Activated T-cell treated with anti-CD3 and anti-CD28 coated beads, Interleukin-2, amount 50 U/mL, for 4 hours (primary cell): ENCODE measurements around the gene PRSS48. TPM values are rescaled to one million over a fixed set of nuclear protein-coding genes. Genes with fewer than 3 reads are reported as not detected.
"Not testable (repeated sequence)": the region's sequence is repeated elsewhere in the genome, so short reads cannot be mapped to it uniquely, and the experiment has no call there.

Experiments used
- ATAC-seq, 2 donors: fragments of 200-7000 bp; cut with Tn5 transposase; one replicate each; pipeline ENCODE4 v1.10.0; 2021
- DNase-seq: peaks from one replicate; pipeline ENCODE4 v3.0.0-alpha.2; 2020
- H3K27me3 Mint-ChIP-seq: one replicate; pipeline ENCODE4 v1.8.0; 2021; ENCODE audit warnings: low read depth, mixed read lengths
- H3K36me3 Mint-ChIP-seq: one replicate; pipeline ENCODE4 v1.8.0; 2022; ENCODE audit warnings: mixed read lengths; ENCODE audit not compliant: insufficient read depth
- H3K4me1 Mint-ChIP-seq: one replicate; pipeline ENCODE4 v1.8.0; 2021; ENCODE audit warnings: low read depth, mixed read lengths
- H3K4me3 Mint-ChIP-seq: one replicate; pipeline ENCODE4 v1.8.0; 2021; ENCODE audit warnings: mild to moderate bottlenecking, moderate library complexity, mixed read lengths
- H3K9me3 Mint-ChIP-seq: one replicate; pipeline ENCODE4 v1.8.0; 2021; ENCODE audit warnings: mixed read lengths
- total RNA-seq, 3 donors: library from RNA; stranded (reverse); gene quantifications; one replicate each; pipeline ENCODE4 v1.2.1, GENCODE V29; 2021

PRSS48 gene
- total RNA-seq, 3 donors from 2014 or later = not detected

DNA sequence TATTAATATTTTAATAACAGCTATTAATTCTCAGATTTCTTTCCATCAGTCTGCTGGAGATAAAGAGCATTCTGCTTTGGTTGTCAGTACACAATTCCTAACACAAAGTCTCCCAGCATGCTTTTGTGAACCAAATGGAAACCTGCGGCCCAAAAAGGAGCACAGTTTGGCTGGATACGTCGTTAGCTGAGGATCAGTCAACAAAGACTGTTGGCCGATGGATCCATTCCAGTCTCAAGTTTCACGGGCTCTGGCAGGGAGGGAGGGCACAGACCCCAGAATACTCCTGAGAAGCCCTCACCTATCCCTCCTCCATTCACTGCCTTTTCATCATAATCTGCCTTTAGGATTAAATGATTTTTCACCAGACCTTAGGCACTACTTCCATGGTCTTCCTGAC, 26.3 kb upstream of the PRSS48 start:
- Mint-ChIP-seq H3K36me3 (no peaks in the 10 kb centered on the region), H3K4me1 (no peaks in the 10 kb centered on the region), H3K9me3 (no peaks in the 10 kb centered on the region), H3K27me3 (peaks cover 1% of the 10 kb centered on the region), H3K4me3 (no peak overlapping the region)
- ATAC-seq = no peak
- DNase-seq = no peak

DNA sequence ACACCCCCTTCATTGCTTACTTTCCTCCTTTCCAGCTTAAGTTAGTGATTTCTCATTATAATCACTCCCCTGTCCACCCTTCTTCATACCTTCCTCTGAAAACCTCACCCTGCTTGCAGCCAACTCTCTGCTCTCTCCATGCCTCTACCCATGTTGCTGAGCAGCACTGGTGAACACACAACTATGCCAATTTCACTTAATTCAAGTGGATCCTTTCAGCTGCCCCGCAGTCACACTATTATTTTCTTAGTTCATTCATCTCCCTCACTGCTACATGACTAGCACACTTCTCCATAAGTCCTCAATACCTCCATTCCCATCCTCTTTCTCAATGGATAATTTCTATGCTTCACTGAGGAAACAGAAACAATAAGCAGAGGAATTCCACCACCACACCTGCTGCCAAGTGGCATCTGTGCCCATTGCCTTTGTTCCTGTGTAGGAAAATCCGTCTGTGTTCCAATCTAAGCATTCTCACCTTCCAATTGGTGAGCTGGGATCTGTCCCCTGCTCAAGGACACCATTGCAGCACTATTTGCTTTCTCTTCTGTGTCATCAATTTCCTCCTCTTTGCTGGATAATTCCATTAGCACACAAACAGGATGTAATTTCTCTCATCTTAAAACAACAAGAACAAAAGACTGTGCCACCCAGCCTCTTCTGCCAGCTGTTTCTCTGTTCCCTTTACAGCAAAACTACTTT, 25.2 kb upstream of the PRSS48 start:
- H3K27me3 Mint-ChIP-seq = no peaks in the 10 kb centered on the region
- no peaks in the 10 kb centered on the region for H3K36me3 Mint-ChIP-seq

DNA sequence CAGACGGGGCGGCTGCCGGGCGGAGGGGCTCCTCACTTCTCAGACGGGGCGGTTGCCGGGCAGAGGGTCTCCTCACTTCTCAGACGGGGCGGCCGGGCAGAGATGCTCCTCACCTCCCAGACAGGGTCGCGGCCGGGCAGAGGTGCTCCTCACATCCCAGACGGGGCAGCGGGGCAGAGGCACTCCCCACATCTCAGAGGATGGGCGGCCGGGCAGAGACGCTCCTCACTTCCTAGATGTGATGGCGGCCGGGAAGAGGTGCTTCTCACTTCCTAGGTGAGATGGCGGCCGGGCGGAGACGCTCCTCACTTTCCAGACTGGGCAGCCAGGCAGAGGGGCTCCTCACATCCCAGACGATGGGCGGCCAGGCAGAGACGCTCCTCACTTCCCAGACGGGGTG, 21.7 kb upstream of the PRSS48 start:
- not testable (repeated sequence) for H3K4me1 Mint-ChIP-seq, ATAC-seq, H3K4me3 Mint-ChIP-seq

More for the DNA sequence above, 25.2 kb upstream of the PRSS48 start:
- Mint-ChIP-seq H3K4me3 (no peak overlapping the region), H3K9me3 (no peaks in the 10 kb centered on the region), H3K4me1 (no peaks in the 10 kb centered on the region)
- ATAC-seq (no peak), DNase-seq (no peak)

DNA sequence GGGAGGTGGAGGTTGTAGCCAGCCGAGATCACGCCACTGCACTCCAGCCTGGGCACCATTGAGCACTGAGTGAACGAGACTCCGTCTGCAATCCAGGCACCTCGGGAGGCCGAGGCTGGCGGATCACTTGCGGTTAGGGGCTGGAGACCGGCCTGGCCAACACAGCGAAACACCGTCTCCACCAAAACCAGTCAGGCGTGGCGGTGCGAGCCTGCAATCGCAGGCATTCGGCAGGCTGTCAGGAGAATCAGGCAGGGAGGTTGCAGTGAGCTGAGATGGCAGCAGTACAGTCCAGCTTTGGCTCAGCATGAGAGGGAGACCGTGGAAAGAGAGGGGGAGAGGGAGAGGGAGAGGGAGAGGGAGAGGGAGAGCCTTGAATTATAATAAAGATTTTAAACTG, 21.3 kb upstream of the PRSS48 start:
- not testable (repeated sequence) for H3K9me3 Mint-ChIP-seq, H3K27me3 Mint-ChIP-seq, H3K4me1 Mint-ChIP-seq, ATAC-seq, DNase-seq, H3K4me3 Mint-ChIP-seq, H3K36me3 Mint-ChIP-seq

More for the DNA sequence above, 21.7 kb upstream of the PRSS48 start:
- not testable (repeated sequence) for H3K27me3 Mint-ChIP-seq, H3K36me3 Mint-ChIP-seq, DNase-seq, H3K9me3 Mint-ChIP-seq

DNA sequence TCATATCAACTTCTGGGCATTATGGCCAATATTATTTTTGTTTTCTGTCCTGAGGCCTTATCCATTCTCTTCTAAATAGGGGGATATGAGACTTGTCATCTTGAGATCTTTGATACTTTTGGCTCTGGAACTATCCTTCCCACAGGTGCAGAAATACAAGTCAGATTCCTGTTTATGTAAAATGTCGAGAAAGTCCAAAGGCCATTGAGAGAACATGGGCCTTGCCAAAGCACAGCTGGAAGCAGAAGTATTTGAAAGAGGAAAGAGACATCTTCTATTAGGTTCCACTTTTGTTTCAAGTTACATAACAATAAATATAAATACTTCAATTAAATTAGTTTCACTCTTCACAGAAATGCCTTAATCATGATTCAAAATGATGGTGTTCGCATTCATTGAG, 20.8 kb upstream of the PRSS48 start:
- H3K9me3 Mint-ChIP-seq = no peaks in the 10 kb centered on the region
- H3K4me3 Mint-ChIP-seq = no peak overlapping the region
- ATAC-seq (no peak), DNase-seq (no peak)
- H3K4me1 Mint-ChIP-seq = no peaks in the 10 kb centered on the region
- no peaks in the 10 kb centered on the region for H3K36me3 Mint-ChIP-seq
- peaks cover under 1% of the 10 kb centered on the region for H3K27me3 Mint-ChIP-seq

DNA sequence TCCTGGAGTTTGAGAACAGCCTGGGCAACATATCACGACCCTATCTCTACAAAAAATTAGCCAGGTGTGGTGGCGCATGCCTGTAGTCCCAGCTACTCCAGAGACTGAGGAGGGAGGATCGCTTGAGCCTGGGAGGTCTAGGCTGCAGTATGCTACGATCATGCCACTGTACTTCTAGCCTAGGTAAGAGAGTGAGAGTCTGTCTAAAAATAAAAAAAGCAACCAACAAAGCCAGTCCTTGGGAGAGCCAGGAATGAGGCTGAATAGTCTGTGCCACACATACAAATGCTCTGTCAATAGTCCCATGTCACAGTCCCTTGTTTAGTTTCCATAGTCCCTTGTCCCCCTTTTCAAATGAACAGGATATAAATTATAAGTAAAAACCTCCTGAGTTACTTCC, 19.3 kb upstream of the PRSS48 start:
- Mint-ChIP-seq H3K27me3 (peaks cover 4% of the 10 kb centered on the region), H3K4me1 (no peaks in the 10 kb centered on the region), H3K36me3 (no peaks in the 10 kb centered on the region), H3K9me3 (no peaks in the 10 kb centered on the region), H3K4me3 (no peak overlapping the region)
- ATAC-seq (no peak), DNase-seq (no peak)

DNA sequence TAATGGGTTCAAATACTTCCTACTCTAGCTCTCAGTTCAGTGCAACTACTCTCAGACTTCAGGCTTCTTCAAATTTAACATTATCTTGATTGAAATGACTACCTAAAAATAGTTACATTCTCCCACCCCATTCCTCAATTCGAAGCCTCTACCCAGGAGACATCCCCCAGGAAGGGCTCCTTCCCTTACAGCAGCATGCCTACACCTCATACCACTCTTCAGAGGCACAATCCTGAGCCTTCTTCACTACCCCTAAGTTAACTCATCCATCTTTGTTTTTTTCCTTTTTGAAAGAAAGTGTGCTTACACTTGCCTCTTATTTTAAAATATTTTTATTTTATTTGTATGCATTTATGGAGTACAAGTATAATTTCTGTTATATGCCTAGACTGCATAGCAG, 17.2 kb upstream of the PRSS48 start:
- no peaks in the 10 kb centered on the region for H3K9me3 Mint-ChIP-seq
- no peaks in the 10 kb centered on the region for H3K36me3 Mint-ChIP-seq
- H3K27me3 Mint-ChIP-seq = peaks cover 4% of the 10 kb centered on the region
- no peak overlapping the region for H3K4me3 Mint-ChIP-seq
- DNase-seq = no peak
- H3K4me1 Mint-ChIP-seq = no peaks in the 10 kb centered on the region
- no peak for ATAC-seq

DNA sequence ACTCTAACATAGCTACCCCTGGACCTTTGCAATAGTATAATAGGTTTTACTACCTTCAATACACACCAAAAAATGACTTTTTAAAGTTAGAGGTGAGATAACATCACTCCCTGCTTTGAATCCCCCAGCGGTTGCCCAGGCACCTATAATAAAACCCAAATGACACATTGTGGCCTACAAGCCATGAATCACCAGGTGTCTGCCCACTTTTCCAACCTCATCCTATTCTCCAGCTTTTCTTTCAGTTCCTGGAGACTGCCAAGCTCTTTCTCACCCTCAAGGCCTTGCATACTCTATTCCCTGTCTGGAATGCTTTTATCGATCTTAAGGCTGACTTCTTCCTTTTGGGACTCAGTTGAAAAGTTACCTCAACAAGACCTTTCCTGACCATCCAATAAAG, 16.4 kb upstream of the PRSS48 start:
- Mint-ChIP-seq H3K4me1 (no peaks in the 10 kb centered on the region), H3K27me3 (peaks cover 4% of the 10 kb centered on the region), H3K36me3 (no peaks in the 10 kb centered on the region), H3K4me3 (no peak overlapping the region), H3K9me3 (no peaks in the 10 kb centered on the region)
- ATAC-seq (no peak), DNase-seq (no peak)

DNA sequence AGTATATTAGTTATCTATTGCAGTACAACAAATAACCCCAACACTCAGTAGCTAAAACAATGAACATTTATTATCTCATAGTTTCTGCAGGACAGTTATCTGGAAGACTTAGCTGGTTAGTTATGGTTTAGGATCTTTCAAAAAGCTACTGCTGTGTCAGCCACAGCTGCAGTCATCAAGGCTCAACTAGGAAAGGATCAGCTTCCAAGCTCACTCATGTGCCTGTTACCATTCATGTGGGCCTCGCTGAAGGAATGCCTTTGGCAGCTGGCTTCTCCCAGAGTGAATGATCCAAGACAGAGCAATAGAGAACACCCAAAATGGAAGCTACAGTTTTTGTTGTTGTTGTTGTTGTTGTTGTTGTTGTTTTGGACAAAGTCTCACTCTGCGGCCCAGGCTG, 13.5 kb upstream of the PRSS48 start:
- no peaks in the 10 kb centered on the region for H3K36me3 Mint-ChIP-seq

DNA sequence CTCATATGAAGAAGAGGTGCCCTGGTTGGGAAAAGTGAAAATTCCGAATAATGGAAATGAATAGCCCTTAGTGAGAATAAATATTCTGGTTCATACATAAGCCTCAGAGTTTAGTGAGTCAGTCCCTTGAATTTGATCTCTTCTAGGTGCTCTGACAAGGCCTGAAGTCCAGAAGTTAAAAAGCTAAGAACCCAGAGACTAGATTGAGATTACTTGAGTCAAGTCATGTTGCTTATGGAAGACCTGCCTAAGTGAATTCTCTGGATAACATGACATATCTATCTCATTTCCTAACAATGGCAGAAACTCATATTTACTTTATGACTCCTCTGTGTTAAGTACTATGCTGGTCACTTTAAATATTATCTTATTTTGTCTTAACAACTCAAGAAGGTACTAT, 10.5 kb upstream of the PRSS48 start:
- peaks cover 2% of the 10 kb centered on the region for H3K27me3 Mint-ChIP-seq
- no peaks in the 10 kb centered on the region for H3K9me3 Mint-ChIP-seq
- ATAC-seq (no peak), DNase-seq (no peak)
- H3K36me3 Mint-ChIP-seq = no peaks in the 10 kb centered on the region
- no peaks in the 10 kb centered on the region for H3K4me1 Mint-ChIP-seq
- H3K4me3 Mint-ChIP-seq = no peak overlapping the region

More for the DNA sequence above, 13.5 kb upstream of the PRSS48 start:
- H3K4me3 Mint-ChIP-seq = no peak overlapping the region
- ATAC-seq (no peak), DNase-seq (no peak)
- no peaks in the 10 kb centered on the region for H3K4me1 Mint-ChIP-seq
- peaks cover 4% of the 10 kb centered on the region for H3K27me3 Mint-ChIP-seq
- no peaks in the 10 kb centered on the region for H3K9me3 Mint-ChIP-seq

DNA sequence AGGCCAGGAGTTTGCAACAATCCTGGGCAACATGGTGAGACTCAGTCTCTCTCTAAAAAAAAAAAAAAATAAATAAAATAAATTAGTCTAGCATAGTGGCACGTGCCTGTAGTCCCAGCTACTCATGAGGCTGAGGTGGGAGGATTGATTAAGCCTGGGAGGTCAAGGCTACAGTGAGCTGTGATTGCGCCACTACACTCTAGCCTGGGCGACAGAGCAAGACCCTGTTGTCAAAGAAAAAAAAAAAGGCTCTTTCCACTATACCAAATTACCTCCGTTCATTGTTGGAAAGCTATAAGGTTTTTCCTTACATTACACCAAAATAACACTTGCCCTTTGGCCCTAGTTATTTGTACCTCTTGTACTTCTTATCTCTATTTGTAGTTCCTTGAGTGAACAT, 9.9 kb upstream of the PRSS48 start:
- H3K27me3 Mint-ChIP-seq = peaks cover 3% of the 10 kb centered on the region
- H3K4me3 Mint-ChIP-seq = no peak overlapping the region
- H3K36me3 Mint-ChIP-seq = no peaks in the 10 kb centered on the region
- H3K9me3 Mint-ChIP-seq = no peaks in the 10 kb centered on the region
- ATAC-seq (no peak), DNase-seq (no peak)
- no peaks in the 10 kb centered on the region for H3K4me1 Mint-ChIP-seq

DNA sequence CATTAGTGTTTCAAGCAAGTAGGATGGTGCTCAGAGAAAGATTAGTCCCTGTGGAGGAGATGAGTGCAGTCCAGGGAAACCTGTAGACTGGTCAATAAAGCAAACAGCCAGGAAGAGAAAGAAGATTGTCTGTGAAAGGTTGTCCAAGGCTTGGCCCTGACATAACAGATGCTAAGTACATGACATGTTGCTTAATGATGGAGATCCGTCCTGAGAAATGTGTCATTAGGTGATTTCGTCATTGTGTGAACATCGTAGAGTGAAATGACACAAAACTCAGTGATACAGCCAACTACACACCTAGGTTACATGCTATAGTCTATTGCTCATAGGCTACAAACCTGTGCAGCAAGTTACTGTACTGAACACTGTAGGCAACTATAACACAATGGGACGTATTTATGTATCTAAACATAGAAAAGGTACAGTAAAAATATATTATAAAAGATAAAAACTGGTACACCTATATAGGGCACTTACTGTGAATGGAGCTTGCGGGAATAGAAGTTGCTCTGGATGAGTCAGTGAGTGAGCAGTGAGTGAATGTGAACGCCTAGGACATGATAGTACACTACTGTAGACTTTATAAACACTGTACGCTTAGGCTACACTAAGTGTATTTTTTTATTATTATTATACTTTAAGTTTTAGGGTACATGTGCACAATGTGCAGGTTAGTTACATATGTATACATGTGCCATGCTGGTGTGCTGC, 9.0 kb upstream of the PRSS48 start:
- Mint-ChIP-seq H3K4me1 (no peaks in the 10 kb centered on the region), H3K9me3 (no peaks in the 10 kb centered on the region), H3K27me3 (peaks cover 3% of the 10 kb centered on the region), H3K4me3 (no peak overlapping the region), H3K36me3 (no peaks in the 10 kb centered on the region)
- ATAC-seq (no peak), DNase-seq (no peak)

DNA sequence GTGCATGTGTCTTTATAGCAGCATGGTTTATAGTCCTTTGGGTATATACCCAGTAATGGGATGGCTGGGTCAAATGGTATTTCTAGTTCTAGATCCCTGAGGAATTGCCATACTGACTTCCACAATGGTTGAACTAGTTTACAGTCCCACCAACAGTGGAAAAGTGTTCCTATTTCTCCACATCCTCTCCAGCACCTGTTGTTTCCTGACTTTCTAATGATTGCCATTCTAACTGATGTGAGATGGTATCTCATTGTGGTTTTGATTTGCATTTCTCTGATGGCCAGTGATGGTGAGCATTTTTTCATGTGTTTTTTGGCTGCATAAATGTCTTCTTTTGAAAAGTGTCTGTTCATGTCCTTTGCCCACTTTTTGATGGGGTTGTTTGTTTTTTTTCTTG, 8.1 kb upstream of the PRSS48 start:
- H3K9me3 Mint-ChIP-seq, H3K36me3 Mint-ChIP-seq, ATAC-seq, H3K27me3 Mint-ChIP-seq, H3K4me3 Mint-ChIP-seq, H3K4me1 Mint-ChIP-seq, DNase-seq: not testable (repeated sequence)

DNA sequence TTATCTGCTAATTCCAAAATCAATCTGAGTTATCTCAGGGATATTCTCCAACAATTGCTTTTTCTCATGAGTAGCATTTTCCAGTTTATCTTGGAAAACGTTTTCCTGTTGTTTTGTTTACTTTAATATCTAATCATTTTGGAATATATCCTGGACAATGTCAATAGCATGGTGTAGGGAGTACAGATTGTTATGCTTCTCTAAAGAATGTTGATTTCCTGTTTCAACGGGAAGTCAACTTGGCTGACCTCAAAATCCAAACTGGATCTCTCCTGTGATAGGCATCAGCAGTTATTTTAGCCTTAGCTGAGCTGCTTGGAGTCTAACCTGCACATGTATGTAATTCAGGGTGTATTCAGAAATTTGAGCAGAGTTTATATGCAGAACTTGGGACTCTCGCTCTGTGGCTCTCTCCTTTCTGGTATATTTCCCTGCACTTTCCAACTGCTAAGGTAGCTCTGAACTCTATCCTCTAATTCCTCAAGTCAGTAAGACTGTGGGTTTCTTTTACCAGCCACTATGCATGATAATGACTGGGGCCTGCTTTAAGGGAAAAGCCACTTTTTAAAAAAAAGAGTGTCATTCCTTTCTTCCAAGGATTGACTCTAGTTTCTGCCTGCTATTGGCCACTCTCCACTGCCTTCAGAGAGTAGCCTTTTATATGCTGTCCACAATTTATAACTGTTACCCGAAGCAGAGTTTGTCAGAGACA, 7.7 kb downstream of the PRSS48 start:
- Mint-ChIP-seq H3K36me3 (no peaks in the 10 kb centered on the region), H3K9me3 (peaks cover 13% of the 10 kb centered on the region), H3K4me3 (no peak overlapping the region), H3K4me1 (no peaks in the 10 kb centered on the region), H3K27me3 (peaks cover 9% of the 10 kb centered on the region)
- no peak for ATAC-seq
- no peak for DNase-seq

DNA sequence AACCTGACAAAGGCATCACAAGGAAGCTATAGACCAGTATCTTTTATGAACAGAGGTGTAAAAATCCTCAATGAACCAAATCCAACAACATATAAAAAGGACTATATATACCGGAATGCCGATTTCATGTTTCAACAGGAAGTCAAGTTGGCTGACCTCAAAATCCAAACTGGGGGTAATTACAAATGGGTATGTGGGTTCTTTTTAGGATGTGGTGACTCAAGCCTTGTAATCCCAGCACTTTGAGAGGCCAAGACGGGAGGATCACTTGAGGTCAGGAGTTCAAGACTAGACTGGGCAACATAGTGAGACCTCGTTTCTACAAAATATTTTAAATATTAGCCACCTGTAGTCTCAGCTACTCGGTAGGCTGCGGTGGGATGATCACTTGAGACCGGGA, 10.4 kb downstream of the PRSS48 start:
- H3K36me3 Mint-ChIP-seq = no peaks in the 10 kb centered on the region
- ATAC-seq (no peak), DNase-seq (no peak)
- H3K27me3 Mint-ChIP-seq = peaks cover 2% of the 10 kb centered on the region
- no peaks in the 10 kb centered on the region for H3K4me1 Mint-ChIP-seq
- peaks cover 13% of the 10 kb centered on the region for H3K9me3 Mint-ChIP-seq
- no peak overlapping the region for H3K4me3 Mint-ChIP-seq
